ENCODE measurements around the gene RGS4.
A peak's percentile ranks its signal among the peaks of the same experiment; 100 is the strongest.

Gene RGS4

GRCh38 chr1:163071405-163072255 lies 2.5 kb downstream of the RGS4 start:
- TF ChIP-seq CTCF (IDR thresholded peaks at IDR 0.05; ENCODE audit: control insufficient read depth, insufficient read depth, low read depth, low read length, missing control alignments) = peak; percentile 81
- peak; percentile 55 for DNase-seq (ENCODE audit: low read depth)
- H3K4me3 ChIP-seq (ENCODE audit: control insufficient read depth, low read depth, low read length) = peak overlapping the region; percentile 32

GRCh38 chr1:163072658-163073057 lies 3.5 kb downstream of the RGS4 start:
- H3K4me3 ChIP-seq (ENCODE audit: control insufficient read depth, low read depth, low read length) = no peak overlapping the region
- no peak for DNase-seq (ENCODE audit: low read depth)
- TF ChIP-seq CTCF (IDR thresholded peaks at IDR 0.05; ENCODE audit: control insufficient read depth, insufficient read depth, low read depth, low read length, missing control alignments) = no peak

- TF ChIP-seq CTCF (IDR thresholded peaks at IDR 0.05; ENCODE audit: control insufficient read depth, insufficient read depth, low read depth, low read length, missing control alignments) = no peak
- H3K4me3 ChIP-seq (ENCODE audit: control insufficient read depth, low read depth, low read length) = no peak overlapping the region
- DNase-seq (ENCODE audit: low read depth) = no peak
These were observed 4.8 kb downstream of the RGS4 start for GRCh38 chr1:163074004-163074403.

GRCh38 chr1:163074716-163075284 lies 5.6 kb downstream of the RGS4 start:
- H3K4me3 ChIP-seq (ENCODE audit: control insufficient read depth, low read depth, low read length) = no peak overlapping the region
- DNase-seq (ENCODE audit: low read depth) = no peak
- TF ChIP-seq CTCF (IDR thresholded peaks at IDR 0.05; ENCODE audit: control insufficient read depth, insufficient read depth, low read depth, low read length, missing control alignments) = no peak

GRCh38 chr1:163076044-163076443 lies 6.9 kb downstream of the RGS4 start:
- H3K4me3 ChIP-seq (ENCODE audit: control insufficient read depth, low read depth, low read length) = no peak overlapping the region
- no peak for TF ChIP-seq CTCF (IDR thresholded peaks at IDR 0.05; ENCODE audit: control insufficient read depth, insufficient read depth, low read depth, low read length, missing control alignments)
- DNase-seq (ENCODE audit: low read depth) = no peak

- no peak for DNase-seq (ENCODE audit: low read depth)
- no peak overlapping the region for H3K4me3 ChIP-seq (ENCODE audit: control insufficient read depth, low read depth, low read length)
- no peak for TF ChIP-seq CTCF (IDR thresholded peaks at IDR 0.05; ENCODE audit: control insufficient read depth, insufficient read depth, low read depth, low read length, missing control alignments)
These were observed 7.3 kb downstream of the RGS4 start for GRCh38 chr1:163076446-163076845.
